Gastrocnemius medialis (tissue), 4 donors: ENCODE measurements around the gene ANKRD36B.

Experiments used
- CTCF ChIP-seq, 5 experiments: fragments of 450-650 bp in 3 of 5; fragments of 200-600 bp in 2 of 5; sonication (generic) in 2 of 5; IDR thresholded peaks in 4 of 5; conservative IDR thresholded peaks in 1 of 5; 1 replicate in 4 of 5; 2 replicates in 1 of 5; pipeline ENCODE4 v1.5.1; 2016 to 2019; ENCODE audit warnings: antibody characterized with exemption in 5 of 5, mild to moderate bottlenecking in 3 of 5, moderate library complexity in 3 of 5
- POLR2A ChIP-seq, 2 donors: fragments of 450-650 bp; IDR thresholded peaks; one replicate each; pipeline ENCODE4 v1.6.1; 2017; ENCODE audit warnings: antibody characterized with exemption in 2 of 2, mild to moderate bottlenecking in 2 of 2, moderate library complexity in 2 of 2

DNA sequence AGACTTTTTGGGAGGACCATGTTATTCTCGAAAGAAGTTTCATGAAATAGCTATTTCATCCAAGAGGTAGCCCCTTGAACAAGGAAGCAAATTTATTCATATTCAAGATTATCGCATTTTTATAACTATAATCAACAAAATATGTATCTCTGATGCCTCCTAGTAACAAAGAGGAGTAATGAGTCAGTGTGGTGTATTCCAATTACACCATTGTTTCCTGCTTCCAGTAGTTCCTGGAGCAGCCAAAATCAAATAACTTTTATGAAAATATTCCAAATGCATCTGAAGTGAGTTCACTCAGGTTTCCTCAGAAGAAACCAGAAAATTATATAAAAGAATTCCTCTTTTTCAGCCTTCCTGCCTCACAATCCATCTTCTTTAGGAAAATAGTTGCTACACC, 43.0 kb downstream of the ANKRD36B start:
- TF ChIP-seq CTCF (IDR thresholded peaks at IDR 0.05 in 4 of 5, conservative IDR thresholded peaks at IDR 0.05 in 1 of 5) = no peak
- TF ChIP-seq POLR2A (IDR thresholded peaks at IDR 0.05) = no peak
